Trophoblast cell (in vitro differentiated cells and primary cell): Measurements from ENCODE around the gene RAB11A.

Experiments used
- DNase-seq, 2 donors: peaks; one replicate each; pipeline ENCODE4 v3.0.0-alpha.2; 2016
- H2AFZ ChIP-seq: 2 replicates; pipeline ENCODE4 v1.6.1; 2013; ENCODE audit warnings: low read length, moderate library complexity, mild to moderate bottlenecking; ENCODE audit not compliant: insufficient read depth, poor library complexity
- H2AK5ac ChIP-seq: 2 replicates; pipeline ENCODE4 v1.6.1; 2013; ENCODE audit warnings: mild to moderate bottlenecking, low read length
- H2BK120ac ChIP-seq: 2 replicates; pipeline ENCODE4 v1.6.1; 2013; ENCODE audit warnings: low read length, mild to moderate bottlenecking, moderate library complexity; ENCODE audit not compliant: insufficient read depth, poor library complexity
- H2BK12ac ChIP-seq: 2 replicates; pipeline ENCODE4 v1.6.1; 2013; ENCODE audit warnings: mild to moderate bottlenecking, low read length, moderate library complexity
- H2BK5ac ChIP-seq: 2 replicates; pipeline ENCODE4 v1.6.1; 2013; ENCODE audit warnings: low read length, low read depth, moderate library complexity, mild to moderate bottlenecking; ENCODE audit not compliant: poor library complexity
- H3K14ac ChIP-seq: 2 replicates; pipeline ENCODE4 v1.6.1; 2013; ENCODE audit warnings: mild to moderate bottlenecking, low read length
- H3K18ac ChIP-seq: 2 replicates; pipeline ENCODE4 v1.6.1; 2013; ENCODE audit warnings: mild to moderate bottlenecking, low read length
- H3K23ac ChIP-seq: 2 replicates; pipeline ENCODE4 v1.6.1; 2013; ENCODE audit warnings: low read length
- H3K27ac ChIP-seq: 2 replicates; pipeline ENCODE4 v1.5.1; 2013; ENCODE audit warnings: low read depth, mild to moderate bottlenecking, inconsistent platforms, low read length, moderate library complexity
- H3K27me3 ChIP-seq: 2 replicates; pipeline ENCODE4 v1.6.1; 2013; ENCODE audit warnings: inconsistent platforms, mild to moderate bottlenecking, low read length, moderate library complexity; ENCODE audit not compliant: insufficient read depth
- H3K36me3 ChIP-seq, 2 experiments: 1 replicate in 1 of 2; 2 replicates in 1 of 2; pipeline ENCODE4 v1.6.1; 2013; ENCODE audit warnings: low read length in 2 of 2, mild to moderate bottlenecking in 2 of 2, moderate library complexity in 1 of 2; ENCODE audit not compliant: insufficient read depth in 2 of 2, control insufficient read depth in 1 of 2
- H3K4ac ChIP-seq: 2 replicates; pipeline ENCODE4 v1.6.1; 2013; ENCODE audit warnings: low read depth, mild to moderate bottlenecking, low read length, moderate library complexity
- H3K4me1 ChIP-seq, 2 experiments: 1 replicate in 1 of 2; 2 replicates in 1 of 2; pipeline ENCODE4 v1.6.1; 2013; ENCODE audit warnings: low read length in 2 of 2, mild to moderate bottlenecking in 2 of 2, moderate library complexity in 1 of 2; ENCODE audit not compliant: insufficient read depth in 2 of 2, control insufficient read depth in 1 of 2
- H3K4me2 ChIP-seq: 2 replicates; pipeline ENCODE4 v1.6.1; 2013; ENCODE audit warnings: inconsistent platforms, mild to moderate bottlenecking, low read length, moderate library complexity
- H3K4me3 ChIP-seq: 2 replicates; pipeline ENCODE4 v1.5.1; 2013; ENCODE audit warnings: mild to moderate bottlenecking, low read depth, low read length, inconsistent platforms
- H3K79me1 ChIP-seq: one replicate; pipeline ENCODE4 v1.6.1; 2013; ENCODE audit warnings: low read length
- H3K79me2 ChIP-seq: 2 replicates; pipeline ENCODE4 v1.6.1; 2013; ENCODE audit warnings: low read length, mild to moderate bottlenecking; ENCODE audit not compliant: control insufficient read depth, insufficient read depth, poor library complexity
- H3K9ac ChIP-seq: 2 replicates; pipeline ENCODE4 v1.6.1; 2013; ENCODE audit warnings: mild to moderate bottlenecking, low read length
- H3K9me3 ChIP-seq: 2 replicates; pipeline ENCODE4 v1.6.1; 2013; ENCODE audit warnings: low read depth, mild to moderate bottlenecking, control low read depth, inconsistent platforms, low read length; ENCODE audit not compliant: insufficient read depth
- H4K12ac ChIP-seq: 2 replicates; pipeline ENCODE4 v1.6.1; 2013; ENCODE audit warnings: low read depth, mild to moderate bottlenecking, low read length, moderate library complexity
- H4K8ac ChIP-seq: 2 replicates; pipeline ENCODE4 v1.6.1; 2013; ENCODE audit warnings: low read depth, mild to moderate bottlenecking, low read length, moderate library complexity
- H4K91ac ChIP-seq: one replicate; pipeline ENCODE4 v1.6.1; 2013; ENCODE audit warnings: low read depth, mild to moderate bottlenecking, low read length, moderate library complexity
- WGBS: extraction: QIAGEN DNeasy Blood & Tissue Kit; methylation state at CpG from one replicate; pipeline ENCODE4 v1.1.7; 2013; ENCODE audit warnings: missing lambda C conversion rate; ENCODE audit not compliant: insufficient read length, insufficient coverage; ENCODE audit errors: extremely low coverage; 5-methylcytosine and 5-hydroxymethylcytosine counted together

RAB11A gene

DNA sequence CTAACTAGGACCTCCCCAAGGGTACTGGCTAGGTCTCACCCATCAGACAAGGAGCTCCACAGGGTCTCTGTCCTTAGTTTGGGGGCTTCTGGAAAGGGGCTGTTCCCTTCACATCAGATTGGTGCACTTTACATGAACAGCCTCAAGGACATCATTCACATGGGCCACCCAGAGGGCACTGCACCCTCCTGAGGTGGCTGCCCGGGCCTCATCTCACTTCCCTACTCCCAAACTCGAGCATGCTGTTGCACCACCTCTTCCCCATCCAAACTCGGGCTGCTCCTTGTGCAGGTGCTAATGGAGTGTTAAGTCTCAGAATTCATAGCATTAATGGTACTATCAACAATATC lies 48.1 kb downstream of the RAB11A start:
- no peaks in the 10 kb centered on the region for H3K9me3 ChIP-seq
- no peak overlapping the region for H2BK120ac ChIP-seq
- no peak overlapping the region for H3K14ac ChIP-seq
- H3K79me1 ChIP-seq, result no peaks in the 10 kb centered on the region
- no peak overlapping the region for H3K23ac ChIP-seq
- no peak overlapping the region for H3K4ac ChIP-seq
- H2AFZ ChIP-seq, result no peak overlapping the region
- no peak overlapping the region for H3K18ac ChIP-seq
- H2AK5ac ChIP-seq, result no peak overlapping the region
- no peak overlapping the region for H3K4me2 ChIP-seq
- peaks cover 3 to 7% of the 10 kb centered on the region in 2 experiments for H3K36me3 ChIP-seq
- H3K4me3 ChIP-seq, result no peak overlapping the region
- H2BK5ac ChIP-seq, result no peak overlapping the region
- no peak overlapping the region for H2BK12ac ChIP-seq
- no peaks in the 10 kb centered on the region for H3K79me2 ChIP-seq
- no peak overlapping the region for H4K12ac ChIP-seq
- H3K4me1 ChIP-seq, result no peaks in the 10 kb centered on the region
- DNase-seq, result no peak
- H4K8ac ChIP-seq, result no peak overlapping the region
- H4K91ac ChIP-seq, result no peak overlapping the region
- H3K27ac ChIP-seq, result no peak overlapping the region
- no CpG with 5 or more reads among the region's 3 CpGs for WGBS
- no peak overlapping the region for H3K9ac ChIP-seq
- H3K27me3 ChIP-seq, result no peaks in the 10 kb centered on the region

DNA sequence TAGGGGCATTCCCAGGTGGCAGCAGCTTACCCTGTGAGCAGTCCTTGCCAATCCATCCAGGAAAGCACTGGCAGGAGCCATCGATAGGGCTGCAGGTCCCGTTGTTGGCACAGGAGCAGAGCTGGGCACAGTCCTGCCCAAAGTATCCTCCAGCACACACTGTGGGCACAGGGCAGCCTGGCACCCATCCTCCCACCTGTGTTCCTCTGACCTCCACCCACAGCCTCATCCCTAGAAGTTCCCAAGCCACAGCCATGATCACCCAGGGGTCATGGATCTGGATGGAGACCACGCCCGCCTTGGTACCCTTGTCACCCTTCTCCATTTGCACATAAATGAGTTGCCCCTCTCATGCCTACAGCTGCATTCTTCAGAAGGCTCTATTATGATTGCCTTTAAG lies 48.6 kb downstream of the RAB11A start:
- Histone ChIP-seq H3K14ac (no peak overlapping the region), H4K91ac (no peak overlapping the region), H3K27ac (no peak overlapping the region), H3K79me2 (no peaks in the 10 kb centered on the region), H3K4me2 (no peak overlapping the region), H2AK5ac (no peak overlapping the region), H3K23ac (no peak overlapping the region), H3K4me3 (no peak overlapping the region), H3K27me3 (no peaks in the 10 kb centered on the region), H3K18ac (no peak overlapping the region), H2BK120ac (no peak overlapping the region), H3K79me1 (no peaks in the 10 kb centered on the region), H3K4ac (no peak overlapping the region), H4K12ac (no peak overlapping the region), H3K4me1 (no peaks in the 10 kb centered on the region), H2AFZ (no peak overlapping the region), H3K36me3 (peaks cover 3 to 4% of the 10 kb centered on the region in 2 experiments), H3K9me3 (no peaks in the 10 kb centered on the region), H4K8ac (no peak overlapping the region), H2BK5ac (no peak overlapping the region), H3K9ac (no peak overlapping the region), H2BK12ac (no peak overlapping the region)
- DNase-seq, result no peak
- WGBS, result no CpG with 5 or more reads among the region's 4 CpGs

DNA sequence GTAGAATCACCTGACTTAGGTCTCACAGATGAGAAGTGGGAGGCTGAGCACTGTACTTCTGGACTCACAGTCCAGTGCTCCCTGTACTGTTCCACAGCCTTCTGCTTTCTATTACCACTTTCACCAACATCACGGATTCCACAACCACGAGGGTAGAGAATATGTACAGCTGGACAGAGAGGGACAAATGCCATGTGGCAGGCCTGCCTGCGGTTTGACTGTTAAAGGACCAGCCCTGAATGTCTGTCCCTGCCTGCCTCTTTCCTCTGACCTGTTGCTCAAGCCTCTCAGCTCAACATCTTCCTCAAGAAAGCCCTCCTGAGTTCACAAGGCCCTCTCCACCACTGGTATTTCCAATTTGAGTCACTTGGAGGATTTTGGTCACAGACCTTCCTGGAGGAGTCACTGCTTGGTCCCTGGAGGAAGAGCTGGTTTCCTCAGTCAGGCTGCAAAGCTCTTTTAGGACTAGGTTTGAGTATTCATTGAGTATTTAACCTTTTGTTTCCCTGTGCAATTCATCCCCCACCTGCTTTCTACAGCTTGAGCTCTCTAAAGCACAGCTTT lies 49.1 kb downstream of the RAB11A start:
- Histone ChIP-seq H3K4me3 (no peak overlapping the region), H3K14ac (no peak overlapping the region), H3K4me1 (no peaks in the 10 kb centered on the region), H3K18ac (no peak overlapping the region), H2AK5ac (no peak overlapping the region), H3K4me2 (no peak overlapping the region), H3K79me2 (no peaks in the 10 kb centered on the region), H3K9ac (no peak overlapping the region), H3K9me3 (no peaks in the 10 kb centered on the region), H3K79me1 (no peaks in the 10 kb centered on the region), H4K8ac (no peak overlapping the region), H3K23ac (no peak overlapping the region), H3K4ac (no peak overlapping the region), H2AFZ (no peak overlapping the region), H4K91ac (no peak overlapping the region), H3K36me3 (peaks cover 0 to 3% of the 10 kb centered on the region in 2 experiments), H2BK5ac (no peak overlapping the region), H4K12ac (no peak overlapping the region), H2BK12ac (no peak overlapping the region), H3K27me3 (no peaks in the 10 kb centered on the region), H3K27ac (no peak overlapping the region), H2BK120ac (no peak overlapping the region)
- WGBS, result no CpG with 5 or more reads among the region's 3 CpGs
- DNase-seq, result no peak

DNA sequence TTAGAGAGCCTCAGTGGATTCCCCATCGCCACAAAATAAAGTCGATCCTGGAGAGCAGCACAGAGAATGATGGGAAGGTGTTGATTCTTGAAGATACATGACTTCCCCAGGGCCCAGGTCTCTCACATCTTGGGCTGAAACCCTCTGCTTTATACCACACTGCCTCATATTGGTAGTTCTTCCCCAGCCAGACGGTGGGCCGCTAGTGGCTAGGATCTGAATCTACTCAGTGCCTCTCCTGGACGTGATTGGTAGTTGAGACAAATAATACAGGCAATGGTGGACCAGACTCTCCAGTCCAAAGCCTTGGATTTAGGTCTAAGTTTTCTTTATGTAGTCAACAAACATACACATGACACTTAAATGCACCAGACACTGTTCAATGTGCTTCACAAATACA lies 49.7 kb downstream of the RAB11A start:
- H4K8ac ChIP-seq, result no peak overlapping the region
- DNase-seq, result no peak
- no peaks in the 10 kb centered on the region for H3K79me2 ChIP-seq
- no peak overlapping the region for H3K14ac ChIP-seq
- no peaks in the 10 kb centered on the region for H3K9me3 ChIP-seq
- H3K36me3 ChIP-seq, result peaks cover 0 to 3% of the 10 kb centered on the region in 2 experiments
- no CpG with 5 or more reads among the region's 5 CpGs for WGBS
- H3K4me2 ChIP-seq, result no peak overlapping the region
- H2BK120ac ChIP-seq, result no peak overlapping the region
- H3K4me1 ChIP-seq, result no peaks in the 10 kb centered on the region
- H3K27ac ChIP-seq, result no peak overlapping the region
- no peak overlapping the region for H3K9ac ChIP-seq
- H2AK5ac ChIP-seq, result no peak overlapping the region
- H3K23ac ChIP-seq, result no peak overlapping the region
- H3K79me1 ChIP-seq, result no peaks in the 10 kb centered on the region
- no peak overlapping the region for H3K4me3 ChIP-seq
- H2AFZ ChIP-seq, result no peak overlapping the region
- no peak overlapping the region for H4K91ac ChIP-seq
- no peak overlapping the region for H2BK12ac ChIP-seq
- no peak overlapping the region for H3K18ac ChIP-seq
- H3K27me3 ChIP-seq, result no peaks in the 10 kb centered on the region
- H2BK5ac ChIP-seq, result no peak overlapping the region
- H4K12ac ChIP-seq, result no peak overlapping the region
- no peak overlapping the region for H3K4ac ChIP-seq
